Vagina (tissue), 2 donors: ENCODE data around the gene CBX4. TPM values are rescaled to one million over a fixed set of nuclear protein-coding genes. Genes with fewer than 3 reads are reported as not detected.

ENCODE experiments used
- DNase-seq, 2 donors: peaks; one replicate each; pipeline ENCODE4 v3.0.0-alpha.2; 2017; ENCODE audit errors: extremely low spot score in 2 of 2
- H3K27ac ChIP-seq: fragments of 200-600 bp; sonication (generic); one replicate; pipeline ENCODE4 v1.5.1; 2019
- H3K27me3 ChIP-seq: fragments of 200-600 bp; sonication (generic); one replicate; pipeline ENCODE4 v1.5.1; 2019
- H3K36me3 ChIP-seq, 2 donors: fragments of 200-600 bp; sonication (generic); one replicate each; pipeline ENCODE4 v1.5.1; 2017 to 2019
- H3K4me1 ChIP-seq: fragments of 200-600 bp; sonication (generic); one replicate; pipeline ENCODE4 v1.5.1; 2019
- H3K4me3 ChIP-seq, 2 donors: fragments of 200-600 bp; sonication (generic); 1 replicate in 1 of 2; 2 replicates in 1 of 2; pipeline ENCODE4 v1.5.1; 2016 to 2019
- H3K9me3 ChIP-seq: fragments of 200-600 bp; sonication (generic); one replicate; pipeline ENCODE4 v1.5.1; 2019
- POLR2A ChIP-seq, 2 donors: fragments of 450-650 bp; IDR thresholded peaks; one replicate each; pipeline ENCODE4 v1.6.1; 2017; ENCODE audit warnings: antibody characterized with exemption in 2 of 2, mild to moderate bottlenecking in 2 of 2, moderate library complexity in 2 of 2
- POLR2AphosphoS5 ChIP-seq, 2 donors: sonication (generic); formaldehyde crosslinking; IDR thresholded peaks; one replicate each; pipeline ENCODE4 v1.9.0; 2017; ENCODE audit warnings: antibody characterized with exemption in 2 of 2, mild to moderate bottlenecking in 2 of 2, low read depth in 1 of 2; ENCODE audit not compliant: insufficient read depth in 1 of 2
- intact Hi-C: fragments of 100-400 bp; cut with DNase I; formaldehyde crosslinking; loops from one replicate; pipeline ENCODE4 v1.15.1; 2023
- total RNA-seq: library from RNA; depleted of rRNA; stranded (reverse); fragments of >200 nt; gene quantifications from one replicate; pipeline ENCODE4 v1.2.3, GENCODE V29; 2016
- TF ChIP-seq, protein P1 (sequence below), 3 experiments: fragments of 450-650 bp in 2 of 3; fragments of 200-600 bp in 1 of 3; sonication (generic) in 1 of 3; IDR thresholded peaks; one replicate each; pipeline ENCODE4 v1.5.1; 2017 to 2019; ENCODE audit warnings: antibody characterized with exemption in 3 of 3, mild to moderate bottlenecking in 2 of 3, moderate library complexity in 2 of 3

The CBX4 gene
- total RNA-seq, 1 donor from 2014 or later: 13.0 TPM

DNA sequence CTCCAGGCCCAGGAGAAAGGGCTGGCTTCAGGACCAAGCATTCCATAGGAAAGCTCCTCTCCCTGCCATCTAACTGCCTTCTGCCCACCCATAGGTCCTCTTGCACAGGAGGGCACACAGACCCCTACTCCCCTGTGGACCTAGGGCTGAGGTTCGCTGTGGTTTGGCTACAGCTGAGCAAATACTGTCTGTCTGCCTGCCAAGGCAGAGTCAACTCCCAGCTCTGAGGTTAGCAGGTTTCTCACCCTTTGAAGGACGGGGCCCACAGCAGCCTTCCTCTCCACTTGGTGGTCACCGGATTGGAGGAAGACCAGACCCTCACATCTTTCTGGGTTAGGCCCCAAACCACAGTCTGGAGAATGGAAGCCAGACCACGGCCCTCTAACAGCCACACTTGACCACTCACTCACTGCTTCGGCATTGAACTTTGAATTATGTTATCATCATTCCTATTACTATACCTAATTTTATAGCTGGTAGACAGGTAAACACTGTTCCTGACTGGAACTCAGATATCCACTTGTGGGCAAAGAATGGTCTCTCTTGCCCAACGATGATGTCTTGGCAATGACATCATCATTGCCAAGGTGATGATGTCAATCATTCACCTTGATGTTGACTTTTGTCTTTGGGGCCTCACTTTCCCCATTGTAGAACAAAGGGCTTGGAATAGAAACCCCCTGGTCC, 14.2 kb downstream of the CBX4 start:
- intact Hi-C loops: no loop called here
- Histone ChIP-seq H3K9me3 (no peaks in the 10 kb centered on the region), H3K27me3 (no peaks in the 10 kb centered on the region), H3K36me3 (no peaks in the 10 kb centered on the region), H3K4me1 (no peaks in the 10 kb centered on the region), H3K4me3 (no peak overlapping the region), H3K27ac (no peak overlapping the region)
- no peak for TF ChIP-seq POLR2AphosphoS5 (IDR thresholded peaks at IDR 0.05; ENCODE audit: insufficient read depth in 1 of 2, low read depth in 1 of 2)
- no peak for TF ChIP-seq POLR2A (IDR thresholded peaks at IDR 0.05)
- TF ChIP-seq, protein P1, sequence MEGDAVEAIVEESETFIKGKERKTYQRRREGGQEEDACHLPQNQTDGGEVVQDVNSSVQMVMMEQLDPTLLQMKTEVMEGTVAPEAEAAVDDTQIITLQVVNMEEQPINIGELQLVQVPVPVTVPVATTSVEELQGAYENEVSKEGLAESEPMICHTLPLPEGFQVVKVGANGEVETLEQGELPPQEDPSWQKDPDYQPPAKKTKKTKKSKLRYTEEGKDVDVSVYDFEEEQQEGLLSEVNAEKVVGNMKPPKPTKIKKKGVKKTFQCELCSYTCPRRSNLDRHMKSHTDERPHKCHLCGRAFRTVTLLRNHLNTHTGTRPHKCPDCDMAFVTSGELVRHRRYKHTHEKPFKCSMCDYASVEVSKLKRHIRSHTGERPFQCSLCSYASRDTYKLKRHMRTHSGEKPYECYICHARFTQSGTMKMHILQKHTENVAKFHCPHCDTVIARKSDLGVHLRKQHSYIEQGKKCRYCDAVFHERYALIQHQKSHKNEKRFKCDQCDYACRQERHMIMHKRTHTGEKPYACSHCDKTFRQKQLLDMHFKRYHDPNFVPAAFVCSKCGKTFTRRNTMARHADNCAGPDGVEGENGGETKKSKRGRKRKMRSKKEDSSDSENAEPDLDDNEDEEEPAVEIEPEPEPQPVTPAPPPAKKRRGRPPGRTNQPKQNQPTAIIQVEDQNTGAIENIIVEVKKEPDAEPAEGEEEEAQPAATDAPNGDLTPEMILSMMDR (IDR thresholded peaks at IDR 0.05): no peak
- DNase-seq: no peak

- no peaks in the 10 kb centered on the region for H3K4me1 ChIP-seq
- H3K27ac ChIP-seq: no peak overlapping the region
- TF ChIP-seq POLR2AphosphoS5 (IDR thresholded peaks at IDR 0.05; ENCODE audit: insufficient read depth in 1 of 2, low read depth in 1 of 2): no peak
- TF ChIP-seq, protein P1 (IDR thresholded peaks at IDR 0.05): no peak
- TF ChIP-seq POLR2A (IDR thresholded peaks at IDR 0.05): no peak
- H3K9me3 ChIP-seq: no peaks in the 10 kb centered on the region
- intact Hi-C loops: no loop called here
- H3K27me3 ChIP-seq: no peaks in the 10 kb centered on the region
- H3K4me3 ChIP-seq: no peak overlapping the region
- H3K36me3 ChIP-seq: no peaks in the 10 kb centered on the region
- DNase-seq: no peak
Measured at GRCh38 chr17:79824234-79824633, 15.0 kb downstream of the CBX4 start.

- no peak overlapping the region for H3K4me3 ChIP-seq
- no peaks in the 10 kb centered on the region for H3K27me3 ChIP-seq
- DNase-seq: no peak
- H3K27ac ChIP-seq: no peak overlapping the region
- H3K4me1 ChIP-seq: no peaks in the 10 kb centered on the region
- TF ChIP-seq POLR2AphosphoS5 (IDR thresholded peaks at IDR 0.05; ENCODE audit: insufficient read depth in 1 of 2, low read depth in 1 of 2) (no peak), POLR2A (IDR thresholded peaks at IDR 0.05) (no peak)
- TF ChIP-seq, protein P1 (IDR thresholded peaks at IDR 0.05): no peak
- H3K9me3 ChIP-seq: no peaks in the 10 kb centered on the region
- intact Hi-C loops: no loop called here
- no peaks in the 10 kb centered on the region for H3K36me3 ChIP-seq
Measured at GRCh38 chr17:79822583-79823124, 16.6 kb downstream of the CBX4 start.

DNA sequence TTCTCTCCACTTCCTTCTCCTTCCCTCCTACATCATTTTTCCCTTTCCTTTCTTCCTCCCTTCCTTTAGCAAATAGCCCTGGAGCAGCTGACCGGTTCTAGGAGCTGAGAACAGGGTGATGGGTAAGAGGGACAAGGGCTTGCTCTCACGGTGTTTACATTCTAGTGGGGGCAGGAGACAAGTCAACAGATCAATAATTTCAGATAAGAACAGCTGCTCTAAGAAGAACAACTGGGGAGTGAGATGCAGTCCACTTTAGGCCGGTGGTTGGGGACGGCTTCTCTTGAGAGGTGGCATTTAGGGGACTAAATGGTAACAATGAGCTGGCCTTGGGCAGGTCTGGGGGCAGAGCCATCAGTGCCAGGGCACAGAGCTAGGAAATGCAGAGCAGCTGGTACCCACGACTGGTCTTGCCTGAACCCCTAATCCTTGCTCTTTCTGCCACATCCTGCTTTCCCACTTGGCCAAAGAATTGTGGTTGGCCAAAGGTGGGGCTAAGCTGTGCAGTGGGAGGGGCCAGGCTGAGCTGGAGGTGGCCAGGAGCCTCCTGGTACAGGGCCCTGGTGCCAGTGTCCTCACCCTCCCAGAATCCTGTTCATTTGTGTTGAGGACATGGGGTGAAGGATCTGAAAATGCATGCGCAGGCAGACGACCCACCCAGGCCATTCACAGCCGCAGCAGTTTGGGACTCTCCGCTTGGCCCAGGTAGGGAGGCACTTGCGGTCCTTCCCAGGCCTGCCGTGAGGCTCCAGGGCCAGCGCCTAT, 17.7 kb downstream of the CBX4 start:
- DNase-seq: no peak
- no peak for TF ChIP-seq POLR2AphosphoS5 (IDR thresholded peaks at IDR 0.05; ENCODE audit: insufficient read depth in 1 of 2, low read depth in 1 of 2)
- Histone ChIP-seq H3K27me3 (no peaks in the 10 kb centered on the region), H3K27ac (no peak overlapping the region), H3K4me1 (no peaks in the 10 kb centered on the region), H3K9me3 (no peaks in the 10 kb centered on the region), H3K4me3 (no peak overlapping the region), H3K36me3 (no peaks in the 10 kb centered on the region)
- intact Hi-C loops: no loop called here

DNA sequence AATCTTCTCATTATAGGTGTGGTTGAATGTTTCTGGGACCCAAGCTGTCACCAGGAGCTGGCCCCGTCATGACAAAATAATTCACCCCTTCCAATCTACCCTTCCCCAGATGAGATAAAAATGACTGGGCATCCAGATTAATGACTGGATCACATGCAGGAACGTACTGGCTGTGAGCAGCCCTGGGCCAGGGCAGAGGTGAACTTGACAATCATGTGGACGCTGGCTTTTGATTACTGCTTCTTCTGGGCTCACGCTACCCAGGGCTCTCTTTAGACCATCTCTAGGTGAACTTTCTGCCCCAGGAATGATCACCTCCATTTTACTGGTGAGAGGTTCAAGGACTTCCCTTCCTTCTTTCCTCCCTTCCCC, 18.3 kb downstream of the CBX4 start:
- H3K36me3 ChIP-seq: no peaks in the 10 kb centered on the region
- H3K4me1 ChIP-seq: no peaks in the 10 kb centered on the region
- DNase-seq: no peak
- no peak overlapping the region for H3K27ac ChIP-seq
- intact Hi-C loops: no loop called here
- H3K4me3 ChIP-seq: no peak overlapping the region
- H3K9me3 ChIP-seq: no peaks in the 10 kb centered on the region
- H3K27me3 ChIP-seq: no peaks in the 10 kb centered on the region
- no peak for TF ChIP-seq POLR2AphosphoS5 (IDR thresholded peaks at IDR 0.05; ENCODE audit: insufficient read depth in 1 of 2, low read depth in 1 of 2)
- no peak for TF ChIP-seq POLR2A (IDR thresholded peaks at IDR 0.05)
- TF ChIP-seq, protein P1 (IDR thresholded peaks at IDR 0.05): no peak
